Islet precursor cell (in vitro differentiated cells): ENCODE measurements around the gene VWA2.

Experiments used
- DNase-seq: peaks from one replicate; pipeline ENCODE4 v3.0.0-alpha.2; 2018

VWA2 gene

DNA sequence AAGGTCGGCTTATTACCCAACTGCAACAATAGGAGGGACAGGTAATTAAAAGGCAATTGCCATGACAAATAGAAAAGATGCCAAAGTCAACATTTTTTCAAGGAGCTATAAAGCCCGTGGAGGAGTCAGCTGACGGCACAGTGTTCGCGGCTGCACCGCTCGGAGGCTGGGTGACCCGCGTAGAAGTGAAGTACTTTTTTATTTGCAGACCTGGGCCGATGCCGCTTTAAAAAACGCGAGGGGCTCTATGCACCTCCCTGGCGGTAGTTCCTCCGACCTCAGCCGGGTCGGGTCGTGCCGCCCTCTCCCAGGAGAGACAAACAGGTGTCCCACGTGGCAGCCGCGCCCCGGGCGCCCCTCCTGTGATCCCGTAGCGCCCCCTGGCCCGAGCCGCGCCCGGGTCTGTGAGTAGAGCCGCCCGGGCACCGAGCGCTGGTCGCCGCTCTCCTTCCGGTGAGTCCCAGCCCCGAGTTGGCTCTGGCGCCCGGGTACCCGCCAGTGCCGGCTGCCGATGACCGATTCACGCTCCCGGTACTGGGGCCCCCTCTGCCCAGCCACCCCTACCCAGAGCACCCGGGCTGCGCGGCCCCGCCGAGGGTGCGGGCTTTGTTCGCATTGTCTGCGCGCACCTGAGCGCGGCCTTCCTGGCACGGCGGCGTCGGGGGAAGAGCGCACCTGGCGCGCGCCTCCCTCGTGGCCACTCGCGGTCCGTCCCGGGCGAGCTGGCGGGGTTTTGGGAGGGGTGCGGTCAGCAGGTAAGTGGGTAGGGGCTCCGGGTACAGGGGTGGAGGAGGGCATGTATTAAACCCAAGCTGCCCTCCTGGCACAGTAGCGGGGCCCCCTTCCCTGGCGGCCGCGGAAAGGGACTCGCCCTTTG lies at the start of gene VWA2:
Gene VWA2 (plus strand): TSS at position 138 of the 877 bp plus-strand sequence. CDS start 9,460 bp downstream, outside the sequence.
- DNase-seq, result peak; percentile 74

DNA sequence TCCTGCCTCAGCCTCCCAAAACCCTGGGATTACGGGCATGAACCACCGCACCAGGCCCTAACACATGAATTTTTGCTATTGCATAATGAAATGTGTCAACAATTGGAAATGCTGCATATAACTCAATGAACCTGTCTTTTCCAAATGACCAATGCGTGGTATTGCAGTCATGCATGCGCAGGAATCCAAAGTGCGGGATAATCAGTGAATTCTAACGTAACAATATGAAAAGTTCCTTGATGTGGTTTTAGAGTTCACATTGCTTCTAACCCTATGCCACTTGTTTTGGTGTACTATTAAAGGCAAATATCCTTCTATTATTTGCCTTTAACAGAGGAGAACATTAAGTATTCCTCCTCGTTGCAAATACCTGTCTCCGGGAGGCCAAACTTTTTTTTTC lies 49.4 kb upstream of the VWA2 start:
- DNase-seq, result no peak

GRCh38 chr10:114195079-114195478 lies 44.0 kb upstream of the VWA2 start:
- DNase-seq, result no peak

GRCh38 chr10:114199239-114199638 lies 39.8 kb upstream of the VWA2 start:
- DNase-seq, result no peak

DNA sequence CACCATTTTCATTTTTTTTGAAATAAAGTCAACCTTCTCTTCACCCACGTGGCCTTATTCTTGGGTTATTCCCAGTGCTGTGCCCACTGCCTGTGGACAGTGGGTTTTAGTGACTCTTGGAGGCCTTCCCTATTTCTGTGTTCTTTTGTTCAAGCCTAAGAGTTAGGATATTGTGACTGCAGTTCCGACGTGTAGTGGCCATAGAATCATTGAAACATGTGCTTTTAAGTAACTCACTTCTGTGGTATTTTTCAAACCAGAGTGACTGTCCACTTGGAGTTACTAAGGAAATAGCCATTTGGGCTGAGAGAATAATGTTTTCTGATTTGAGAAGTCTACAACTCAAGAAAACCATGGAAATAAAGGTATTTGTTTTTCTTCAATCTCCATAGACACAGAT lies 36.2 kb upstream of the VWA2 start:
- DNase-seq, result no peak

DNA sequence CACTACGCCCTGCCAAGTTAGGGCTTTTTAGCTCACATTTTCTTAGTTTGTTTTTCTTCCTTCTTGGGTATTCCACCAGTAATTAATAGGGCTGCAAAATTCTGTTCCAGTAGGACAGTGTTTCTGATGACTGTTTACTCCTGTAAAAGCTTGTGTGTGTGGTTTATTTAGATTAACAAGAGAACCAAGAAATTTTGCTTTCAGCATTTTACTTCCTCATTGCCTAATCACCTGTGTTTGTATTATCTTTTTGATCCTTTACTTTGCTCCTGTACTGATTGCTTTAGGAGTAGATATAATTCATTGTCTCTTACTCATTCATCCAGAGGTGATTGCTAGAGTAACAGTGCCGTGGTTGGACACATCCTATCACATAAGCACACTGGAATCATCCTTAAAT lies 32.2 kb upstream of the VWA2 start:
- DNase-seq, result no peak

DNA sequence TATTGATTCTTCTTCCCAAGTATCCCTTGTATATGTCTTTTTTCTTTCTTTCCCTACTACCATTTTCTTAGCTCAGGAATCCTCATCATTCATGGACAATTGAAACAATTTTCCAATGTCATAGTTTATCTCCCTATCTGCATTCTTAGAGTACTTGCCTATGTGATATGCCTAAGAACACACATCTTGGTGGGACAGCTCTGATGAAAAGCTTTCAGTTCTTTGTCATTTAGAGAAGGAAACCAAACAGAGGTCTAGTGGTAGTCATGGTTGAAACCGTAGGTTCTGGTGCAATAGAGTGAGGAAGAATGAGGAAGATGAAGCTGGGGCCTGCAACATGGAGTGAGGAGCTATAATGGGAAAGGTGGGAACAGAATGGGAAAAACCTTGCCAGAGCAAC lies 31.7 kb upstream of the VWA2 start:
- no peak for DNase-seq

DNA sequence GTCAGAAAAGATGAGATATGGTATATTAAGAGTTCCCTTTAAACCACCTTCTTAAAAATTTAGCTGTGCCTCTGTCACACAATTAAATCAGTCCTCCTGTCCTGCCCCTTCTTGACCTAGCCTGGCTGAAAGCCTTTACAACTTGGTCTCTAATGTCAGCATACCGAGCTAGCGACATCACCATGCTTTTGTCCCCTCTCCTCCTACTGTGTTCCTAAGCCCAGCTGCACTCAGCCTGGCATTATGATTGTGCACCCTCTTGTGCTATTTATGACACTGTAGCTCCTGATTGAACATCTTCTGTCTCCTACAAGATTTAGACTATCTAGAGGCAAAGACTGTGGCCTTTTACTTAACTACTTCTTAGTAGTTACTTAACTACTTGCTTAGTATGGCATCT lies 30.7 kb upstream of the VWA2 start:
- peak; percentile 82 for DNase-seq

DNA sequence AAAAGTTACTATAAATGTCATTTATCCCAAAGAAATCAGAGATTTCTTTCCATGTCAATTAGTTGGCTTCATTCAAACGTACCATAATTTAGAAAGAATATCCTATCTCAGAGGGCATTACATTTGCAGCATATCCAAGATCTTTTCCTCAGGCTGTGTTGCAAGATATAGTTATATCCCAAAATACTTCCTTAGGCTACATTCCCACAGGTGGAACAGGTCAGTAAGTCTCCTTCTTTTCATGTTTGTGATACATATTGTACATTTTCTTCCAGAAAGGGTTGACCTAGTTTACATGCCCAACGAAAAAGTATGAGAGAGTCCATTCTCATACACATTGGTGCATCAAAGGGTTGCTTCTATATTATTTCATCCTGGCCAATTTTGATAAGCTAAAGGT lies 26.9 kb upstream of the VWA2 start:
- no peak for DNase-seq

DNA sequence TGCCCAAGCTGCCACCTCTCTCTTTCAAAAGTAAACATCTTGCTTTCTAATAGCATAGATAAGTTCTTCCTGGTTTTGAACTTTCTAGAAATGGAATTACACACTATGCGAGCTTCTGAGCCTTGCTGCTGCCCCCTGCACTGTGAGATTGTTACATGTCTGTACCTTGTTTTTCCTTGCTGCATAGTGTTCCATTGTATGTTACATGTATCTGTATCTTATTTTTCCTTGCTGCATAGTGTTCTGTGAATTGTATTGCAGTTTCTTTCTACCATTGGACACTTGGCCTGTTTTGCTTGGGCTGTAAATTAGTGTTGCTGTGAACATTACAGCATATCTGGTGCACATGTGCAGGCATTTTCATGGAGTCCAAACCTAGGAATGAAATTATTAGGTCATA lies 24.0 kb upstream of the VWA2 start:
- no peak for DNase-seq

DNA sequence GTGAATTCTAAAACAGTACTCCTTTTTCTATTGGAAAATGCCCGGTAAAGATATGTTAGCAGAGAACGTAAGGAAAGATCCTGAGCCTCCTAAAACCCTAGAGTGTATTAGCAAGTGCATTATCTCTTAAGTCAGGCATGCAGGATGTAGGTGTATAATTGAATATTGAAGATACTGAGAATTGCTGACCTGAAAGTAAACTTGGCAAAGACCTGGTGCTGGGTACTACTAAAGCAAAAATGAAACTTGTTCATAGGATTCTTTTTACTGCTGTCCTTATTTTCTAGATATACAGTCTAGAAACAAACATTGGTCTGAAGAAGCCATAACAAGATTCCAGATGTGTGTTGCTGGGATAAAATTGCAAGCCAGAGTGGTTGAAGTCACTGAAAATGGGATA lies 18.8 kb upstream of the VWA2 start:
- no peak for DNase-seq

DNA sequence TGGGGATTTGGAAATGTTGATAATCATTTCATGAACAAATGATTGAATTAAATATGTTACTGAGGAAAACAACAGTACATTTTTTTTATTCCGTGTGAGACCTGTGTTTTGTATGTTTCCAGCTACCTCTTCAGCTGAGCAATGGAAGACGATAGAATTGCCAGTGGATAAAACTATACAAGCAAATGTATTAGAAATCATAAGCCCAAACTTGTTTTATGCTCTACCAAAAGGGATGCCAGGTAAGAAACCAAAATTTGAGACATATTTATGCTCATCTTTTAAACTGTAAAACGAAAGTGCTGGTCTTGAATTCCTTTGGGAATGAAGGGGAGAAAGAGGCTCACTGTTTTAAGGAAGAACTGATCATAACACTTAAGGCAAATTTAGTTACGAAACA lies 17.8 kb upstream of the VWA2 start:
- DNase-seq, result no peak

DNA sequence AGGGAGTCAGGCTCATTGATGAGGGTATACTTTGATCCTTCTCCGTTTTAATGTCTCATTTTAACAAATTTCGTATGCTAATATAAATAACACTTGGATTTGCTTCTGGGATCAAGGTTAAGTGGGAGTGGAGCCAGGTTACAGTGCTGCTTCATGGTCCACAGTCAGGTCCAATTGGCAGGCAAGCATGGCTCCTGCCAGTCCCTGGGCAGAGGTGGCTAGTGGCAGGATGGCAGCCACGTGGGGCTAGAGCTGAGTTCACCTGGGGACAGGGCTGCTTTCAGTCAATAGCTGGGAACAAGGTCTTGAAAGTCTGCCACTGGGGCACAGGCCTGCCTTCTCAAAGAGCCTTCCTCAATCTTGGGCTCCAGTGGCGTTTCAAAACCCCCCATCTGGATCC lies 16.0 kb upstream of the VWA2 start:
- no peak for DNase-seq

DNA sequence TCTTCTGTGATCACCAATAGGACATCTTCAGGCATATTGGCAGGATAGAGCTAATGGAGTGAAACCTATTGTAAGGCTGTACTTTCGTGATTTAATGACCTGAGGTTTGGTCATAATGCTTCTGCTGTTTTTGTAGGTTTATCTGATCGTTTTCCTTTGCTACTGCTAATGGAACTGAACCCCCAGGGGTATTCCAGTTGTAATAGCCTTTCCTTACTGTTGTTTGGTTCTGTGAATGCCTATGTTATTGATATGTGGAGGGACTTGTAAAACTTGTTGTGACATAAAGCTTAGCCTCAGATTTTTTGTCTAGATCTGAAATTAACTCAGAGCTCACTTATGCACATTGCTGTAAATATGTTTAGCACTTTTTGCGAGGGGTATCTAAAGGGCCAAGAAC lies 10.9 kb upstream of the VWA2 start:
- no peak for DNase-seq

GRCh38 chr10:114232561-114233176 lies 6.4 kb upstream of the VWA2 start:
- DNase-seq, result no peak

GRCh38 chr10:114233482-114233881 lies 5.6 kb upstream of the VWA2 start:
- no peak for DNase-seq

- DNase-seq, result no peak
These were observed 4.9 kb upstream of the VWA2 start for GRCh38 chr10:114234132-114234531.

DNA sequence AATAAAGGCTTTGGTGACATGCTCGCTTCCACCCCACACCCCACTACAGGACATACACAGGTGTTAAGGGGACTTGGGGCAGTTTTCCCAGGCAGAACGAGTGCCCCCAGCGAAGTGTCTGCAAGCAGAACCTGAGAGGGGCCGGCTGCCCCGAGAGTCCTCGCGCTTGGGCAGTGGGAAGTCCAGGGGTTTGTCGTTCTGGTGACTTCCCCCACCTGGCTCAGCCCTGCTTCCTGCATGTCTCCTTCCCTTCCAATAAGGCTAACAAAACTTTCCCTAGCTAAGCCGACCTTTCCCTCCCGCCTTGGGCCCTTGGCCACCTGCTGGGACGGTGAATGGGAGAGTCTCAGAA lies 916 bp downstream of the VWA2 start:
- no peak for DNase-seq

DNA sequence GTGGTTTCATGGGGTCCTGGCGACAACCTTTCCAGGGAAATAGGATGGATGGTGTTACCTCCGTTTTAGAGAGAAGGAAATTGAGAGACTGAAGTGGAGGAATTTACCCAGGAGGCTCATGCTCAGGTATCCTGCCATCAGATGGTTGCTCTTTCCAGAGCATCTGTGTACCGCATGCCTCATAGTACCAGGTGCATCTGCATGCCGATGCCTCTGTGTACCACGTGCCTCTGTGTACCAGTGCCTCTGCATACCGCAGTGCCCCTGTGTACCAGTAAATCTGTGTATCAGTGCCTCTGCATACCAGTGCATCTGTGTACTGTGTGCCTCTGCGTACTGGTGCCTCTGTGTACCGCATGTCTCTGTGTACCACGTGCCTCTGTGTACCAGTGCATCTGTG lies 3.2 kb downstream of the VWA2 start:
- DNase-seq, result no peak

DNA sequence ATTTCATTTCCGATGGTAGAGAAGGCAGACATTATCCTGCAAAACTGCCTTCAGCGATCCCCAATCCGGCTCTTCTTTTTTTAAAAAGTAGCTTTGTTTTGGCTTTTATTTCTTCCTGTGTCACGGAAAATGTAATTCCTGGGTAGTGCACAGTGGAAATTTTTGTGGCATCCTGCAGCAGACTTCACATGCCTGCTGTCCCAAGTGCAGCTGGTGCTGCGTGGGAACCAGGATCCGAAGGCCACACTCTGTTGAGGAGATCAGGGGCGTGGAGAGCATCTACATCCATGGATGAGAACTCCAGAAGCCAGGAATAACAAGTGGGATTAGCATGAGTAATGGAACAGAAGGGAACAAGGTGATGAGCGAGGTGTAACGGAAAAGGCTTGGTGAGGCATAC lies 4.6 kb downstream of the VWA2 start:
- no peak for DNase-seq

- DNase-seq, result no peak
These were observed 5.1 kb downstream of the VWA2 start for GRCh38 chr10:114244126-114244525.

- peak; percentile 88 for DNase-seq
These were observed 6.2 kb downstream of the VWA2 start for GRCh38 chr10:114245121-114245791.

GRCh38 chr10:114246679-114247305 lies 7.7 kb downstream of the VWA2 start:
- peak; percentile 21 for DNase-seq

DNA sequence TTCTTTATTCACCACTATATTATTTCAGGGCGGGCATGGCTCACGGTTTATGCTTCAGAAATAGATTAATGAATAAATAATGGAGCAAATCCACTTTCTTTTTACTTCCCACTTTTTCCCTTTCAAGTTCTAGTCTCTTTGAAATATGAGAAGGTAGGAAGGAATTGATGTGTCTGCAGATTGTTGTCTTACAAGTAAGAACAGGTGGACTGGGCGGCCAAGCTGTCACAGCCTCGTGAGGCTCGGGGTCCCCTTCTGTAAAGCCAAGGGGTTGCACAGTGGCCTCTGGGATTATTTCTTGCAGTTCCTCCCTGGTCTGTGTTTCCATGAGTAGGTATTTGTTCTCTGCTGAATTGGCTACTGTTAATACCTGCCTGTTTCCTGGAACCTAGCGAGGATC lies 11.2 kb downstream of the VWA2 start:
- DNase-seq, result no peak
